HG02840 (cell line): ENCODE data around the gene SLC8A3.
"Not testable (repeated sequence)": the region's sequence is repeated elsewhere in the genome, so short reads cannot be mapped to it uniquely, and the experiment has no call there.

Source experiments
- ATAC-seq: cut with Tn5 transposase; IDR thresholded peaks from one replicate; pipeline ENCODE4 v1.9.1; 2021; ENCODE audit warnings: mild to moderate bottlenecking, moderate library complexity, moderate number of reproducible peaks; ENCODE audit not compliant: unreplicated experiment, low FRiP score

SLC8A3 gene

GRCh38 chr14:70188659-70189455, at the start of gene SLC8A3:
Gene SLC8A3 (minus strand): TSS chr14:70188951. CDS start chr14:70168422, 20,529 bp downstream.
- ATAC-seq: no peak

GRCh38 chr14:70237710-70238109, 49.0 kb upstream of the SLC8A3 start:
- ATAC-seq: no peak

- no peak for ATAC-seq
Observed at GRCh38 chr14:70234066-70234950, 45.6 kb upstream of the SLC8A3 start.

GRCh38 chr14:70231756-70232544, 43.2 kb upstream of the SLC8A3 start:
- ATAC-seq: not testable (repeated sequence)

- not testable (repeated sequence) for ATAC-seq
Observed at GRCh38 chr14:70229877-70230640, 41.3 kb upstream of the SLC8A3 start.

GRCh38 chr14:70213721-70214282, 25.1 kb upstream of the SLC8A3 start:
- no peak for ATAC-seq

- ATAC-seq: no peak
Observed at GRCh38 chr14:70212752-70213151, 24.0 kb upstream of the SLC8A3 start.

- ATAC-seq: no peak
Observed at GRCh38 chr14:70208380-70208779, 19.6 kb upstream of the SLC8A3 start.

GRCh38 chr14:70203686-70204085, 14.9 kb upstream of the SLC8A3 start:
- ATAC-seq: no peak

- ATAC-seq: no peak
Observed at GRCh38 chr14:70201994-70202393, 13.2 kb upstream of the SLC8A3 start.

GRCh38 chr14:70193396-70193795, 4.6 kb upstream of the SLC8A3 start:
- no peak for ATAC-seq

- ATAC-seq: no peak
Observed at GRCh38 chr14:70192915-70193314, 4.2 kb upstream of the SLC8A3 start.

GRCh38 chr14:70190156-70190555, 1.4 kb upstream of the SLC8A3 start:
- ATAC-seq: no peak

GRCh38 chr14:70189456-70190077, 816 bp upstream of the SLC8A3 start:
- ATAC-seq: no peak

- ATAC-seq: no peak
Observed at GRCh38 chr14:70188322-70188658, 461 bp downstream of the SLC8A3 start.

GRCh38 chr14:70186900-70187451, 1.8 kb downstream of the SLC8A3 start:
- no peak for ATAC-seq

- ATAC-seq: no peak
Observed at GRCh38 chr14:70183991-70184390, 4.8 kb downstream of the SLC8A3 start.

- ATAC-seq: no peak
Observed at GRCh38 chr14:70181276-70181675, 7.5 kb downstream of the SLC8A3 start.

GRCh38 chr14:70180718-70181117, 8.0 kb downstream of the SLC8A3 start:
- ATAC-seq: no peak
